ENCODE results near the gene CYS1.

Gene CYS1

DNA sequence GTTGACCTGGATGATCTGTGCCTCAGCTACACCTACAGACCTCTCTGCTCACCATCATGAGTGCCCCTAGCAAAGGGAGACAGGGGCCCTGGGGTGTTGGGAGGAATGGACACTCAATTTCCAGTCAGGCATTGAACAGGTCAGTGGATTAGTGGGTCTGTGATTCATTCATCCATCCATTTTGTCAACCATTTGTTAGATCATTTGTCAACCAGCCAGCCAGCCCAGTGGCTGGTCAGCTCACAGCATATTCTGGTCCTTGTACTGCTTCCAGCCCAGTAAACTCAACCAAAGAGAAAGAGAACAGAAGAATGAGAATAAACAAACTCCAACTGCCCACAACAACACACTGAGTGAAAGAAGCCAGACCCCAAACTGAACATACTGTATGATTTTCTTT, 41.5 kb downstream of the CYS1 start:
- no peaks in the 10 kb centered on the region for H3K9me3 ChIP-seq (ENCODE audit: insufficient read depth, low read length)
- peaks cover 9% of the 10 kb centered on the region for H3K4me1 ChIP-seq (ENCODE audit: insufficient read depth, insufficient read length)
- H3K9ac ChIP-seq (ENCODE audit: insufficient read length, low read depth), result no peak overlapping the region
- no peaks in the 10 kb centered on the region for H3K27me3 ChIP-seq (ENCODE audit: insufficient read depth, insufficient read length)
- no peak for DNase-seq (ENCODE audit: low read depth, low spot score)
- no peaks in the 10 kb centered on the region for H3K36me3 ChIP-seq (ENCODE audit: insufficient read depth, insufficient read length, low read length)
- H3K4me3 ChIP-seq (ENCODE audit: insufficient read length, low read depth), result no peak overlapping the region
- TF ChIP-seq YY1 (IDR thresholded peaks at IDR 0.05; ENCODE audit: insufficient read depth, insufficient read length) (no peak), ZNF274 (IDR thresholded peaks at IDR 0.05; ENCODE audit: low read depth, low read length) (no peak), SUZ12 (IDR thresholded peaks at IDR 0.05; ENCODE audit: extremely low read depth, insufficient read depth, insufficient read length) (no peak)

DNA sequence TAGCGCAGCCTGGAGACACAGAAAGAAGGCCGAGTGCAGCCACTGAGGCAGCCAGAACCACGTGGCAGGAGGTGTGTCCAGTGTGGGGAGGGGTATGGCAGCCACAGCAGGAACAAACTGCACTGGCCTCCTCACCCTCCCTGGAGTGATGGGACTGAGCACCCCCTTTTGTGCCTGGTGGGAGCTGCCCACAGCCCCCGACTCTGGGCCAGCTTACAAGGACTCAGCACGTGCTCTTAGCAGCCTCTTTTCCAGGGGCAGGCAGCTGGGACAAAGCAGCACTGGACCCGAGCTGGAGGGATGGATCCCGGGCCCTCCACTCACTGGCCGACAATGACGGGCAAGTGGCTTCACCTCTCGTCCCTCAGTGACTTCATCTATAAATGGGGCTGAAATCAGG, 42.1 kb downstream of the CYS1 start:
- Histone ChIP-seq H3K4me1 (ENCODE audit: insufficient read depth, insufficient read length) (peaks cover 9% of the 10 kb centered on the region), H3K36me3 (ENCODE audit: insufficient read depth, insufficient read length, low read length) (no peaks in the 10 kb centered on the region), H3K4me3 (ENCODE audit: insufficient read length, low read depth) (no peak overlapping the region), H3K27me3 (ENCODE audit: insufficient read depth, insufficient read length) (no peaks in the 10 kb centered on the region), H3K9me3 (ENCODE audit: insufficient read depth, low read length) (no peaks in the 10 kb centered on the region), H3K9ac (ENCODE audit: insufficient read length, low read depth) (no peak overlapping the region)
- no peak for DNase-seq (ENCODE audit: low read depth, low spot score)
- TF ChIP-seq ZNF274 (IDR thresholded peaks at IDR 0.05; ENCODE audit: low read depth, low read length), result no peak

- Histone ChIP-seq H3K4me1 (ENCODE audit: insufficient read depth, insufficient read length) (peaks cover 9% of the 10 kb centered on the region), H3K9ac (ENCODE audit: insufficient read length, low read depth) (no peak overlapping the region), H3K36me3 (ENCODE audit: insufficient read depth, insufficient read length, low read length) (no peaks in the 10 kb centered on the region), H3K4me3 (ENCODE audit: insufficient read length, low read depth) (no peak overlapping the region), H3K9me3 (ENCODE audit: insufficient read depth, low read length) (no peaks in the 10 kb centered on the region), H3K27me3 (ENCODE audit: insufficient read depth, insufficient read length) (no peaks in the 10 kb centered on the region)
- no peak for DNase-seq (ENCODE audit: low read depth, low spot score)
- TF ChIP-seq SUZ12 (IDR thresholded peaks at IDR 0.05; ENCODE audit: extremely low read depth, insufficient read depth, insufficient read length), result no peak
- no peak for TF ChIP-seq YY1 (IDR thresholded peaks at IDR 0.05; ENCODE audit: insufficient read depth, insufficient read length)
- no peak for TF ChIP-seq ZNF274 (IDR thresholded peaks at IDR 0.05; ENCODE audit: low read depth, low read length)
Measured at GRCh38 chr2:10036095-10036884, 43.9 kb downstream of the CYS1 start.

- H3K4me3 ChIP-seq (ENCODE audit: insufficient read length, low read depth), result no peak overlapping the region
- no peak for DNase-seq (ENCODE audit: low read depth, low spot score)
- peaks cover 9% of the 10 kb centered on the region for H3K4me1 ChIP-seq (ENCODE audit: insufficient read depth, insufficient read length)
- no peak for TF ChIP-seq SUZ12 (IDR thresholded peaks at IDR 0.05; ENCODE audit: extremely low read depth, insufficient read depth, insufficient read length)
- no peak for TF ChIP-seq ZNF274 (IDR thresholded peaks at IDR 0.05; ENCODE audit: low read depth, low read length)
- no peak for TF ChIP-seq YY1 (IDR thresholded peaks at IDR 0.05; ENCODE audit: insufficient read depth, insufficient read length)
- no peaks in the 10 kb centered on the region for H3K9me3 ChIP-seq (ENCODE audit: insufficient read depth, low read length)
- H3K36me3 ChIP-seq (ENCODE audit: insufficient read depth, insufficient read length, low read length), result no peaks in the 10 kb centered on the region
- H3K27me3 ChIP-seq (ENCODE audit: insufficient read depth, insufficient read length), result no peaks in the 10 kb centered on the region
- no peak overlapping the region for H3K9ac ChIP-seq (ENCODE audit: insufficient read length, low read depth)
Measured at GRCh38 chr2:10035633-10036032, 44.6 kb downstream of the CYS1 start.

- no peaks in the 10 kb centered on the region for H3K27me3 ChIP-seq (ENCODE audit: insufficient read depth, insufficient read length)
Measured at GRCh38 chr2:10035053-10035422, 45.2 kb downstream of the CYS1 start.

GRCh38 chr2:10034333-10035052, 45.7 kb downstream of the CYS1 start:
- H3K27me3 ChIP-seq (ENCODE audit: insufficient read depth, insufficient read length), result no peaks in the 10 kb centered on the region
- H3K36me3 ChIP-seq (ENCODE audit: insufficient read depth, insufficient read length, low read length), result no peaks in the 10 kb centered on the region
- no peak overlapping the region for H3K4me3 ChIP-seq (ENCODE audit: insufficient read length, low read depth)
- TF ChIP-seq ZNF274 (IDR thresholded peaks at IDR 0.05; ENCODE audit: low read depth, low read length), result no peak
- no peak for TF ChIP-seq SUZ12 (IDR thresholded peaks at IDR 0.05; ENCODE audit: extremely low read depth, insufficient read depth, insufficient read length)
- no peak for TF ChIP-seq YY1 (IDR thresholded peaks at IDR 0.05; ENCODE audit: insufficient read depth, insufficient read length)
- H3K4me1 ChIP-seq (ENCODE audit: insufficient read depth, insufficient read length), result peaks cover 9% of the 10 kb centered on the region
- H3K9me3 ChIP-seq (ENCODE audit: insufficient read depth, low read length), result no peaks in the 10 kb centered on the region
- no peak overlapping the region for H3K9ac ChIP-seq (ENCODE audit: insufficient read length, low read depth)
- no peak for DNase-seq (ENCODE audit: low read depth, low spot score)

More at GRCh38 chr2:10035053-10035422, 45.2 kb downstream of the CYS1 start:
- no peak overlapping the region for H3K9ac ChIP-seq (ENCODE audit: insufficient read length, low read depth)
- H3K36me3 ChIP-seq (ENCODE audit: insufficient read depth, insufficient read length, low read length), result no peaks in the 10 kb centered on the region
- TF ChIP-seq YY1 (IDR thresholded peaks at IDR 0.05; ENCODE audit: insufficient read depth, insufficient read length) (no peak), ZNF274 (IDR thresholded peaks at IDR 0.05; ENCODE audit: low read depth, low read length) (no peak), SUZ12 (IDR thresholded peaks at IDR 0.05; ENCODE audit: extremely low read depth, insufficient read depth, insufficient read length) (no peak)
- no peak for DNase-seq (ENCODE audit: low read depth, low spot score)
- peaks cover 10% of the 10 kb centered on the region for H3K4me1 ChIP-seq (ENCODE audit: insufficient read depth, insufficient read length)
- H3K9me3 ChIP-seq (ENCODE audit: insufficient read depth, low read length), result no peaks in the 10 kb centered on the region
- no peak overlapping the region for H3K4me3 ChIP-seq (ENCODE audit: insufficient read length, low read depth)

DNA sequence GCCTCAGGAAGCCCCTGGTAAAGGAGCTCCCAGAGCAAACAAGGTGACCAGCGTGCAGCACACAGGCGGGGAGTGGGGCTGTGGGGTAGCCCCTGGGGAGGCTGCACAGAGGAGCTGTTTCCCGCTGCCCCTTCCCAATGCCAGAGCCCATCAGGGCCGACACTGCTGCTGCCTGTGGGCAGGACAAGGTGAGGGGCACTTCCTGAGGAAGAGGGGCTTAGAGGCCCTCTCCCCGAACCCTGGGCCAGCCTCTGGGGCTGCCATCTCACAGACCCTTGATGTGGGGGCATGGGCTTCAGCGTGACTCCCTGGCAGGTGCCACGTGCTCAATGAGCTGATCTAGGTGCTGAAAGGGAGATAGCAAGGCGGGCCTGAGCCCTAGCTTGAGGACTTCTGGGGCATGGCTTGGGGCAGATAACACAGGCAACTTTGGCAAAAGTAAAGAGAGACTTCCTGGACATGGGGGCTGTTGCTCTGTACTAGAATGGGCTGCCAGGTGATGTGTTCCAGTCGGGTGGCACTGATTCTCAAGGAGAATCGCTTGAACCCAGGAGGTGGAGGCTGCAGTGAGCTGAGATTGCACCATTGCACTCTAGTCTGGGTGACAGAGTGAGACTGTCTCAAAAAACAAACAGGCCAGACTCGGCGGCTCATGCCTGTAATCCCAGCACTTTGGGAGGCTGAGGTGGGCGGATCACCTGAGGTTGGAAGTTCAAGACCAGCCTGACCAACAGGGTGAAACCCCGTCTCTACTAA, 46.8 kb downstream of the CYS1 start:
- TF ChIP-seq SUZ12 (IDR thresholded peaks at IDR 0.05; ENCODE audit: extremely low read depth, insufficient read depth, insufficient read length) (no peak), ZNF274 (IDR thresholded peaks at IDR 0.05; ENCODE audit: low read depth, low read length) (no peak)
- H3K27me3 ChIP-seq (ENCODE audit: insufficient read depth, insufficient read length), result no peaks in the 10 kb centered on the region
- no peak overlapping the region for H3K9ac ChIP-seq (ENCODE audit: insufficient read length, low read depth)
- H3K4me3 ChIP-seq (ENCODE audit: insufficient read length, low read depth), result no peak overlapping the region
- peaks cover 11% of the 10 kb centered on the region for H3K4me1 ChIP-seq (ENCODE audit: insufficient read depth, insufficient read length)
- DNase-seq (ENCODE audit: low read depth, low spot score), result no peak
- no peaks in the 10 kb centered on the region for H3K36me3 ChIP-seq (ENCODE audit: insufficient read depth, insufficient read length, low read length)
- H3K9me3 ChIP-seq (ENCODE audit: insufficient read depth, low read length), result no peaks in the 10 kb centered on the region

Measured in NT2/D1 (cell line).